GM19351 (cell line): ENCODE data around the gene CD28.

Experiments used
- ATAC-seq: cut with Tn5 transposase; IDR thresholded peaks from one replicate; pipeline ENCODE4 v1.9.1; 2021; ENCODE audit warnings: mild to moderate bottlenecking, moderate library complexity; ENCODE audit not compliant: unreplicated experiment

The CD28 gene

DNA sequence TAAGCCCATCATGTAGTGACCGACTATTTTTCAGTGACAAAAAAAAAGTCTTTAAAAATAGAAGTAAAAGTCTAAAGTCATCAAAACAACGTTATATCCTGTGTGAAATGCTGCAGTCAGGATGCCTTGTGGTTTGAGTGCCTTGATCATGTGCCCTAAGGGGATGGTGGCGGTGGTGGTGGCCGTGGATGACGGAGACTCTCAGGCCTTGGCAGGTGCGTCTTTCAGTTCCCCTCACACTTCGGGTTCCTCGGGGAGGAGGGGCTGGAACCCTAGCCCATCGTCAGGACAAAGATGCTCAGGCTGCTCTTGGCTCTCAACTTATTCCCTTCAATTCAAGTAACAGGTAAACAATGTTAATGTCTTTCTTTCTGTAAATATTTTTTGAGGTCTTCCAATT lies at the start of gene CD28:
TSS of gene CD28 (plus strand) at position 237 of the 400 bp plus-strand sequence. CDS start at position 295, 58 bp downstream.
- ATAC-seq = peak; percentile 99

DNA sequence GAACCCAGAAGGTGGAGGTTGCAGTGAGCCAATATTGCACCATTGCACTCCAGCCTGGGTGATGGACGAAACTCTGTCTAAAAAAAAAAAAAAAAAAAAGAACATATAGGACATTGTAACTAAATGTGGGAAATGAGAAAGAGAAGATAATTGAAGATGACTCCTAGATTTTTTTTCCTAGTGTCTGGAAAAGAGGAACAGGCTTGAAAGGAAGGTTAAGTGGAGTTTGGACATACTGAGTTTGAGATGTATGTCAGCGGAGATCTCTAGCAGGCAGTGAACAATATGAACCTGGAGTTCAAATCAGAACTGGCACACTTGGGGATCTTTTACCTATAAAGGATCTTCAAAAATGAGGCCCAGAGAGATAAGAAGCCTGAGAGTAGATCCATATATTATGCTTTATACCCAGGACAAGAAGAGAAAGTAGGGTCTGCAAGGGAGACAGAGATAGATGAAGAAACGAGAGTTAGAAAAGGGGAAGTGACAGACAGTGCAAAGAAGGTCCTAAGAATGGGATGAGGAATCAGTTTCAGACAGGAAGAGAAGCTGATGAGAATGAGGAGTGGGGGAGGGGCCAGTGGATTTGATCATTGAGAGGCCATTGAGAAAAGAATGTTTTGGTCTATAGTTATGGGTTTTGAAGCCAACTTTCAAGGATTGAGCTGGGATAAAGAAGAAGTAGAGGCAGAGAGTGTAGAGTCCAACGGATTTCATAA lies 46.9 kb upstream of the CD28 start:
- peak; percentile 74 for ATAC-seq

DNA sequence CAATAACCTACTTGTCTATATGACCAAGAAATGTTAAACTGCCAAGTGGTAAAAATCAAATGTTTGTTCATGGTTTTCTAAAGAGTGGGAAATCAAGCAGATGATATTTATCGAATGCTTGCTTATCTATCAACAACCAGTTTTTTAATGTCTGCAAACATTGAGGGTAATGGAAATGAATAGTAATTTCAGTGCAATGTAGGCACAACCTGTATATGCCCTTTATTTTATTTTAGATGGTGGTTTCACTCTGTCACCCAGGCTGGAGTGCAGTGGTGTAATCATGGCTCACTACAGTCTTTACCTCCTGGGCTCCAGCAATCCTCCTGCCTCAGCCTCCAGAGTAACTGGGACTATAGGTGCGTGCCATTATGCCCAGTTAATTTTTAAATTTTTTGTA lies 46.0 kb upstream of the CD28 start:
- ATAC-seq = no peak

DNA sequence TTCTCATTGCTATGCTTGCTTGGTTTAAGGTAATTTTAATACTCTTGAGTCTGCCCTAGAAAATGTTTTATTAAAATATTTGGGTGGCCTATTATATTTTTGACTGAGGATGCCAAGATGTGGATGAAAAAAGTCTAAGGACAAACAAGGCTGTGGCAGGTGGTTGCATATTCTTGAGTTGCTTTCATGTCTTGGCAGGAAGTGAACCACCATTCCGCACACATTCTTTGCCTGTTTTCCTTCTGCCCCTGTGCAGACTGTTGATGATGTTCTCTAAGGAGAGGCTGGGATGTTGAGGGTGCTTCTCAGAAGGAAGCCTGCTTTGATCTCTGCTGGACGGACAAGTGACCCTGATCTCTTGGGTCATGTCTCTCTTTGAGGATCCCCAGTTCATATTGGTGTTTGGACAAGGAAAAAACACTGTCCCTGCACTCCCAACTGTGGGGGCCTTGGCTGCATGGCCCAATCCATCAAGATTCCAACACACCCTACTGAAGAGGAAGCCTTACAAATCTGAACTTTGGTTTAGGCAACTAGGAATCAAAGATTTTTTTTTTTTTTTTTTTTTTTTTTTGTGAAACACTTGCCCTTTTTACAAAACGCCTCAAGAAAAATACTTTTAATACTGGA lies 45.0 kb upstream of the CD28 start:
- no peak for ATAC-seq

DNA sequence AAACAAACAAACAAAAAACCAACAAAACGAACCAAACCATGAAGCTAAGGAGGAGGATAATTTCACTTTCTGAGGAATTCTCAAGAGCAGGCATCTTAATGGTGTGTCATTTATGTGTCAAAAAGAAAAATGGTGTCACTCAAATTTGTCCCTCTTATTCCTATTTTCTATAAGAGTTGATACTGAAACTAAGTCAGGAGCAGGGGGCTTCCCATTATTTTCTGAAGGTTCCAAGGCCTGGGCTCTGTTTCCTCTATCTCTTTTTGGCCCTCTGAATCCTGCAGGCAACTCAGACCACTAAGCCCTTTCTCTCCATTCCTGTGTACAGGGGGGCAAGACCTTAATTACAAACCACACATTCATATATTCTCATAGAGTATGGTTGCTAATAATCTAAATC lies 44.0 kb upstream of the CD28 start:
- ATAC-seq = no peak

DNA sequence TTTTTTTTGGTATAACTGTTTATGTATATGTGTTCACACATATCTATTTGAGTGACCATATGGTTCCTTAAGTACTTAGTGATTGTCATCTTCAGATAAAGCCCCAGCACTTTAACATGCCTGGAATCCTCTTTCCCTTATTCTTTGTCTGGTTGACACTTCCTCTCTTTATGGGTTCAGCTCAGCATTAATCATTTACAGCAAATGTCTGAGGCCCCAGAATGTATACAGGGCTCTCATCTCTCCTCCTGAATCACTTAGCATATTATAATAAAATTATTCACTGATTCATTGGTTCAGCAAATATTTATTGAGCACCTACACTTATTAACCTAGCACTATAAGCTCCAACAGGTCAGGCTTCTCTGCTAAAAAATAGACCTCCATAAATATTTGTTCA lies 43.5 kb upstream of the CD28 start:
- ATAC-seq = no peak

DNA sequence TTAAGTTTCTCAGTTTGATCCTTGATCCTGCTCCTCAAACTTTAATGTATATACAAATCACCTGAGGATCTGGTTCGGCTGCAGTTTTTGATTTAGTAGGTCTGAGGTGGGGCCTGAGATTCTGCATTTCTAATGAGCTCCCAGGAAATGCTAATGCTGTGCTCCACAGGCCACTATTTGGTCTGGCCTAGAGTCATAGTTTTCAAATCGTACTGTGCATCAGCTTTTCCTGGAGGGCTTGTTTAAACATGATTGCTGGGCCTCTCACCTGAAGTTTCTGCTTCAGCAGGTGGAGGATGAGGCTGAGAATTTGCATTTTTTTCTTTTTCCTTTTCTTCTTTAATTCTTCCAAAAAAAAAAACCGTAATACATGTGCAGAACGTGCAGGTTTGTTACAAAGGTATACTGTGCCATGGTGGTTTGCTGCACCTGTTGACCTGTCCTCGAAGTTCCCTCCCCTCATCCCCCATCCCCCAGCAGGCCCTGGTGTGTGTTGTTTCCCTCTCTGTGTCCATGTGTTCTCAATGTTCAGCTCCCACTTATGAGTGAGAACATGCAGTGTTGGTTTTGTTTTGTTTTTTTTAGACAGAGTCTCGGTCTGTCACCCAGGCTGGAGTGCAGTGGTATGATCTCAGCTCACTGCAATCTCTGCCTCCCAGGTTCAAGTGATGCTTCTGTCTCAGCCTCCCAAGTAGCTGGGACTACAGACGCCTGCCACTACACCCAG lies 42.2 kb upstream of the CD28 start:
- no peak for ATAC-seq

DNA sequence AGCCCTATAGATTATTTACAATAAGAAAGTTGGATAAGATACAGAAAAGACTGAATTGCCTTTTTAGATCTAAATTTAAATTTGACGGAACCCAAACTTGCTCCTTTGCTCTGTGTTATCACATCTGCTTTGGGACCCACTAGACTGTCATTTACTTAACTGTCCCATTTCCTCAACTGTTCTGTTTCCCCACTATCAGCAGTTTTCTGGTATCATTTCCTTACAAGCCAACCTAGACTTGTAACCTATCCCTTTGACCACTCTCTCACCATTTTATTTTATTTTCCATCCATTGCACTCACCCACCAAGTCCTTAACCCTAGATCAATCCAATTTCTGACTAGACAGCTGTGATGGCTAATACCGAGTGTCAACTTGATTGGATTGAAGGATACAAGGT lies 38.6 kb upstream of the CD28 start:
- no peak for ATAC-seq

DNA sequence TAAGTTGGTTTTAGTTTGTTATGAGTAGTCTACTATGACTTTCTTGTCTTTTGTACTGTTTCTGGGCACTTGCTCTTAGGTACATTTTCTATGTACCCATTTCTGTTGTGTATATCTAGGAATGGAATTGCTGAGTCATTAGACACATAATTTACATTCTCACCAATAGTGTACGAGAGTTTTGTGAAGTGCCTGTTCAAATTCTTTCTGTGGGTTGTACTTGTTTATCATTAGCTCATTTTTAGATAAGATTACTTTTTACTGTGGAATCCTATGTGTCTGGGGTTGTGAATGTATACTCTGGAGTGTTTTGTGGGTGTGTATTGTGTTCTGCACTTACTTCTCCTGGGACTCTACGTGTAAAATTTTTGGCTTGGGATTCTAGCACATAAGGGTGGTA lies 36.6 kb upstream of the CD28 start:
- ATAC-seq = no peak

DNA sequence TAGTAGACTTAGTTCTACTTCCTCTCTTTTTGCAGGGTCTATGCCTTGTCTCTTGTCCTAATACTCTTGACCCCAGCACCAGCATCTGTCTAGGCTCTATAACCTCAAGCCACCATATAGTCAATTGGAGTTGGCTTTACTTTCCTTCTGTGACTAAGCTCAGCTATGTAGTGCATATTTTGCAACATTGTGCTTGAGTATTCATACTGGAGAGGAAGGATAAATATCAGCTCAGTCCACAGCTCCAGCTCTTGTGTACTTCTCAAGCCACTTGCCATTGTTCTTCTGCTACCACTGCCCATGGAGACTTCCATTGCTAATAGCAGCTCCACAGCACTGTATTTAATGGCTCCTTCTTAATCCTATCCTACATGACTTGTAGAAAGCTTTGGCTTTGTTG lies 35.5 kb upstream of the CD28 start:
- no peak for ATAC-seq

DNA sequence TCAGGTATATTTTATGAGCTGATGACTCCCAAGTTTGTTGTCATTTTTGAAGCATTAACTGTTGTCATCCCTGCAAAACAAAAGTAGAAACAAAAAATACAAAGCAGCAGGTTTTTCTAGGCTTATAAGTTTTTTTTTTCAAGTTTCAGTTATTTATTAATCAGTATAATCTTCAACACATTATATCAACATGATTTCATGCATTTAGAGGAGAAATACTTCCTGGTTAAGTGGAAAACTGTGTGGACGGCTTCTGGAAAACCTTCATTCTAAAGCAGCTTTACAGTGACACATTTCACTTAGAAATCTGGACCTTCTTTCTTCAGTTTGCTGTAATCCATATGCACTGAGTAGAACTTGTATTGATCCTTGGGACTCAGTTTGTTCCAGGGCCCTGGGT lies 34.6 kb upstream of the CD28 start:
- no peak for ATAC-seq

DNA sequence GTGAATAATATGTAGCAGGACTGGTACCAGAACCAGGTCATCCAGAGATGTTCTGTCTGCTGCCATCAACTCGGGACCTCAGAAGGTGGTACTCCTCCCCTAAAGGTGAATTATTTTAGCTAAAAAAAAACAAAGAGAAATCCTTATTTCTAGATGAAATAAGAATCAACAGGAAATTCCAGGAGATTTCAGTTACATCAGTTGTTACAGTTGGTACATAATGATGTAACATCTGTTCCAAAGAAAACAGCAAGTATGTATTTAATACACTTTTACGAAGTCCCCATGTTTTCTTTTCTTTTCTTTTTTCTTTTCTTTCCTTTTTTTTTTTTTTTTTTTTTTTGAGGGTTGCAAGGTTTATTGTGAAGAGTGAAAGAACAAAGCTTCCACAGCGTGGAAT lies 33.6 kb upstream of the CD28 start:
- no peak for ATAC-seq

DNA sequence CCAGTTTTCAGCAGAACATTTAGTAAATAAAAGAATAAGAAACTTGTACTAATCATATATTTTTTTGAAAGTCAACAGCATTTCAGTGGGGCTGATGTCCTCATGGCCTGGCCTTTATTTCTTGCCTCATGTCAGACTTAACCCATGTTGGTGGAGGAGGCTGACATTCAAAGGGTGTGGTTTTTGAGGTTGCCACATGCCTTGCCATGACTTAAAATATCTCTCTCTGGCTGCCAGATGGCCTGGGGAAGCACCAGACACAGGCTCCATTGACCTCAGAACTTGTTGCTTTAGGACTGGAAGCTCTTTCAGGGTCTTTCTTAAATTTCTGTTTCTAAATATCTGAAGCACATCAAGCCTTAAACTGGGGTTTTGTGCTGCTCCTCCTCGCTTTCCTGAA lies 32.5 kb upstream of the CD28 start:
- peak; percentile 99 for ATAC-seq

DNA sequence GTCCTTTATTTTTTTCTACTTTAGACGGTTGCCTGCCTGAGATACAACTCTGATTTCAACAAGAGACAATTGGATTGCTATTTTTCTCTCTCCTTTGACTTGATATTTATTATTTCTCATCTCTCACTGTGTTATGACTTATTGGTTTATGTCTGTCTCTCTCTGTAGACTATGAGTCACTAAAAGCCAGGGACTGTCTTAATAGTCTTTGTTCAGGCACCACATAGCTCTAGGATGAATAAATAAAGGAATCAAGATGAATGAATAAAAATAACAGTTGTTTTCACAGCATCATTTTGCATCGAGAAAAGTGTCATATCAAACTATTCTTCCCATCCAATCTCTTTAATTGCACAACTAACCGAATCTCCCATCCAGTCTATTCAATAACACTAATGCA lies 31.4 kb upstream of the CD28 start:
- ATAC-seq = no peak

DNA sequence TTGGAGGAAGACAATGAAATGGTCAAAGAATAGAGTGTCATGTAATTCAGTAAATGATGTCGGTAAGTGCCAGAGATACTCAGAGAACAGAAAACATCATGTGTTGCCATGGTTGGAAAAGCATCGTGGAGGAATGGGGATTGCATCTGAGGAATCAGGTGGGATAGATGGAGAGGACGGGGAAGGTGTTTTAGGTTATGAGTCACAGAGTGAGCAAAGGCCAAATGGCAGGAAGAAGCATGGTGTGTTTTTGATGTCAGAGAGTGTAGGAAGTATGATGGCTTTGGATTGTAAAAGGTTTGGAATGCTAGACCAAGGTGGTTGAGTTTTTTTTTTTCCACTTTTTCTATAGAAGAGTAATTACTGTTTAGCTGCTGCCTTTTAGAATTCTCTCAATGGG lies 27.5 kb upstream of the CD28 start:
- ATAC-seq = no peak

DNA sequence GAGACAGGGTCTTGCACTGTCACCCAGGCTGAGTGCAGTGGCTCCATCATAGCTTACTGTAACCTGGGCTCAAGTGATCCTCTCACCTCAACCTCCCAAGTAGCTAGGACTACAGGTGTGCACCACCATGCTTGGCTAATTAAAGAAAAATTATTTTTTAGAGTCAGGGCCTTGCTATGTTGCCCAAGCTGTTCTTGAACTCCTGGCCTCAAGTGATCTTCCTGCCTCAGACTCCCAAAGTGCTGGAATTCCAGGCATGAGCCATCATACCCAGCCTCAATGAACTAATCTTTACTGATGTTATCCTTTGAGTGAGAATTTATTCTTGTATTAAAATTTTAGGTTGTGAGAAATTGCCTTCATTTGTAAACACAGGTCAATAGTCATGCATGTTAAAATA lies 27.0 kb upstream of the CD28 start:
- ATAC-seq = no peak

DNA sequence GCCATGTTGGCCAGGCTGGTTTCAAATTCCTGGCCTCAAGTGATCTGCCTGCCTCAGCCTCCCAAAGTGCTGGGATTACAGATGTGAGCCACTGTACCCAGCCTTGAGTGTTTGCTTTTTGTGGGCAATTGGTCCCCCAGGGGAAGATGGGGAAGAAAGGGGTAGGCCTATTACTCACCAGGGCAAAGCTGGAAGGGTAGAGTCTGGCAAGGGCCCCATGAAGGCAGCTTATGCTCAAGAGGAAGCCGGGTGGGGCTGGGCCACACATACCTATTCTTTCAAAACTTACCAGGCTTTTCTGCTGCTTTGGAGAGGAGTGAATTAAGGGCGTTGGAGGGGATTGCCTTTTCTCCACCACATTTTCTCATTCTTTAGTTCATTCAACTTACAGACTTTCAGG lies 24.5 kb upstream of the CD28 start:
- ATAC-seq = no peak

DNA sequence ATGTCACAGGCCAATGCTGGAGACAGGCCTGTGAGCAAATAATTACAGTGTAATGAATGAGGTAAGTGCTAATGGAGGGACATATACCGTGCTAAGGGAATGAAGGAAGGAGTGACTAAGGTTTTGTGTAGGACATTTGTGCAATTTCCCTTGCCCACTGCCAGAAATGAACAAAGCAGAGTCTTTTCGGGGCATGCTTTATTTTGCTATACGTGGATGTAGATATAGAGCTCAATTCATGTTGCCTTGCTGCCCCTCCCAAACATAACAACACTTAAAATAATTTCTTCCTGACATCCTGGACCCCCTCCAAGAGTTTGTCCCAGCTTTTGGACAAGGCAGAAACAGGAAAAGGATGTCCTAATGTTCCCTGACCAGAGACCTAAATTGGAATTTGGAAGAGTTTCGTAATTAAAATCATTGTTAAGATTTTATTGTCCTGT lies 23.7 kb upstream of the CD28 start:
- ATAC-seq = no peak

DNA sequence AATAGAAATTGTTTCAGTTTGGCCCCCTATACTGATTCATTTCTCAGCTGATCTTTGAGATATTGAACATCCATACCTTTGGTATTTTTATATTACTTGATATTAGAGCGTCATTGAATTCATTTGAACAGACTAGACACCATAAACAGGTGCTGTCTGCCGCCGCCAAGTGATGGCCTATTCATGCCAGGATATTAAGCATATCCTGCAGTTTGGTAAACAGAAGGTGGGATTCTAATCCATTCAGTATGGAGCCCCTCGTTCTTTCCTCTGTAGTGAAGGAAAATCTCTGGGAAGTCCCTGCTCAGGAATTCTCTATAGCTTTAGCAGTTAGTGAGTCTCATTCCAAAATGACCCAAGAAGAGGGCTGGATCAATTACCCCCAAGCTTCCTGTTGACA lies 23.0 kb upstream of the CD28 start:
- ATAC-seq = no peak

DNA sequence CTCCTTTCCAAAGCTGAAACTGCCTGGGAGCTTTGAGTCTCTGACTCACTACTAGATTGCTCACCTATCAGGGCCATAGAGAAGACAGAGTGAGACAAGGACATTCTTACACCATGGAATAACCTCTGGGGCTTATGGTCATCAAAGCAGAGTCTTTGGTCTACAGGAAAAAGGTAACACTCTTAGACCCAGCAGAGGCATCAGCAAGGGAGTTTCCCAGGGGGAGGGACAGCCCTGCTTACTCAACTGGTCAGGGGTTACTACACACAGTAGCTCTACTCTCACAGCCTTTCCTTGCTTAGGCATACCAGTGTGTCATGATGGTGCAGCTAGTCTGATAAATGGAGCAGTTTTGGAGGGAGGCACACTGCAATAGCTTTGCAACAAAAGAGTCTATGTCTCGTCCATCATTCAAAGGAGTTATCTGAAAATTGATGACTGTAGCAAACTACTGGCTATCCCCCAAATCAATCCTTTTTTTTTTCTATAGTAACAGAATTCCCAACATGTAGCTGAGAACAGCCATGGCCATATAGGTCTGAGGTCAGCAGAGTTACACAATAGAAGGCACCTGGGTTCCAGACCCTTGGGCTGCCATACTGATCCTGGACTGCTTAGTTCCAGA lies 22.4 kb upstream of the CD28 start:
- peak; percentile 91 for ATAC-seq

DNA sequence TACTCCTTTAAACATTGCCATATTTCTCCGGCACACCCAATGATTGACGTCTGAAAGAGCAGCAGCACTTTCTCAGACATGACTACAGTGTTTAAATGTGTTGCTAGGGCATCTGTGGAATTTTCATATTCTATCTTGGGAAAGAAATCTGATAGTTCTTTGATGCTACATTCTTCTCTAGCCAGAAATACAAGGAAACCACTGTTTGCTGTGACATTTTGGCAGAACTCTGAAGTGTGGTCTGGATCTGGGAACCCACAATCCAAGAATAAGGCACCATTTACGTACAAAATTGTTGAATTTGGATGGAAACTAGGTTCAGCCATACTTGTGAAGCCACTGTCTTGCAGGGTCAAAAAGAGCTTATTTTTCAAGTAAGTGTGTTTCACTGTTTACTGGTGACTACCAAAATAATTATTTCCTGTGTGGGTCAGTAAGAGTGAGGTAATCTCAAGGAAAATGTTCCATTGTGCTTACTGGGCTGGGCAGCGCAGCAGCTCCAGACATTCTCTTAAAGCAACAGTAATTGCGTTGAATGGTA lies 21.3 kb upstream of the CD28 start:
- no peak for ATAC-seq
